ENCODE measurements around the gene WDR74. TPM values are rescaled to one million over a fixed set of nuclear protein-coding genes. Genes with fewer than 3 reads are reported as not detected.

WDR74 gene
- total and polyA plus RNA-seq, 2 of the 13 experiments (the other 11 are each of a cell fraction or from before 2014, with no cell fraction given): 77.0 to 83.3 TPM

- TF ChIP-seq, protein P1, sequence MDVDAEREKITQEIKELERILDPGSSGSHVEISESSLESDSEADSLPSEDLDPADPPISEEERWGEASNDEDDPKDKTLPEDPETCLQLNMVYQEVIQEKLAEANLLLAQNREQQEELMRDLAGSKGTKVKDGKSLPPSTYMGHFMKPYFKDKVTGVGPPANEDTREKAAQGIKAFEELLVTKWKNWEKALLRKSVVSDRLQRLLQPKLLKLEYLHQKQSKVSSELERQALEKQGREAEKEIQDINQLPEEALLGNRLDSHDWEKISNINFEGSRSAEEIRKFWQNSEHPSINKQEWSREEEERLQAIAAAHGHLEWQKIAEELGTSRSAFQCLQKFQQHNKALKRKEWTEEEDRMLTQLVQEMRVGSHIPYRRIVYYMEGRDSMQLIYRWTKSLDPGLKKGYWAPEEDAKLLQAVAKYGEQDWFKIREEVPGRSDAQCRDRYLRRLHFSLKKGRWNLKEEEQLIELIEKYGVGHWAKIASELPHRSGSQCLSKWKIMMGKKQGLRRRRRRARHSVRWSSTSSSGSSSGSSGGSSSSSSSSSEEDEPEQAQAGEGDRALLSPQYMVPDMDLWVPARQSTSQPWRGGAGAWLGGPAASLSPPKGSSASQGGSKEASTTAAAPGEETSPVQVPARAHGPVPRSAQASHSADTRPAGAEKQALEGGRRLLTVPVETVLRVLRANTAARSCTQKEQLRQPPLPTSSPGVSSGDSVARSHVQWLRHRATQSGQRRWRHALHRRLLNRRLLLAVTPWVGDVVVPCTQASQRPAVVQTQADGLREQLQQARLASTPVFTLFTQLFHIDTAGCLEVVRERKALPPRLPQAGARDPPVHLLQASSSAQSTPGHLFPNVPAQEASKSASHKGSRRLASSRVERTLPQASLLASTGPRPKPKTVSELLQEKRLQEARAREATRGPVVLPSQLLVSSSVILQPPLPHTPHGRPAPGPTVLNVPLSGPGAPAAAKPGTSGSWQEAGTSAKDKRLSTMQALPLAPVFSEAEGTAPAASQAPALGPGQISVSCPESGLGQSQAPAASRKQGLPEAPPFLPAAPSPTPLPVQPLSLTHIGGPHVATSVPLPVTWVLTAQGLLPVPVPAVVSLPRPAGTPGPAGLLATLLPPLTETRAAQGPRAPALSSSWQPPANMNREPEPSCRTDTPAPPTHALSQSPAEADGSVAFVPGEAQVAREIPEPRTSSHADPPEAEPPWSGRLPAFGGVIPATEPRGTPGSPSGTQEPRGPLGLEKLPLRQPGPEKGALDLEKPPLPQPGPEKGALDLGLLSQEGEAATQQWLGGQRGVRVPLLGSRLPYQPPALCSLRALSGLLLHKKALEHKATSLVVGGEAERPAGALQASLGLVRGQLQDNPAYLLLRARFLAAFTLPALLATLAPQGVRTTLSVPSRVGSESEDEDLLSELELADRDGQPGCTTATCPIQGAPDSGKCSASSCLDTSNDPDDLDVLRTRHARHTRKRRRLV (CRISPR knock-in tag; IDR thresholded peaks at IDR 0.05): peak; percentile 82
- TF ChIP-seq TSC22D2 (CRISPR knock-in tag; IDR thresholded peaks at IDR 0.05; ENCODE audit: borderline replicate concordance) (0 out of 2 replicates have a peak, but pooled peaks have one; percentile 57), PBX3 (CRISPR knock-in tag; IDR thresholded peaks at IDR 0.05; ENCODE audit: borderline replicate concordance) (peak; percentile 33; the same call in 1 of the 2 replicates), KMT2A (CRISPR knock-in tag; IDR thresholded peaks at IDR 0.05) (0 out of 2 replicates have a peak, but pooled peaks have one; percentile 67), ZNF547 (CRISPR knock-in tag; IDR thresholded peaks at IDR 0.05) (peak; percentile 80), KLF16 (CRISPR knock-in tag; IDR thresholded peaks at IDR 0.05) (peak in 1 of 2 experiments; percentile 62; a peak in 2 of 4 replicates), MXD4 (CRISPR knock-in tag; IDR thresholded peaks at IDR 0.05) (peak; percentile 23; the same call in 1 of the 2 replicates), ZNF775 (CRISPR knock-in tag; IDR thresholded peaks at IDR 0.05; ENCODE audit: borderline replicate concordance) (peak; percentile 88; the same call in 1 of the 2 replicates), PRDM10 (CRISPR knock-in tag; IDR thresholded peaks at IDR 0.05; ENCODE audit: low read depth) (peak; percentile 71; the same call in 1 of the 2 replicates), ZBTB38 (CRISPR knock-in tag; IDR thresholded peaks at IDR 0.05) (0 out of 2 replicates have a peak, but pooled peaks have one; percentile 51)
- TF ChIP-seq, protein P2, sequence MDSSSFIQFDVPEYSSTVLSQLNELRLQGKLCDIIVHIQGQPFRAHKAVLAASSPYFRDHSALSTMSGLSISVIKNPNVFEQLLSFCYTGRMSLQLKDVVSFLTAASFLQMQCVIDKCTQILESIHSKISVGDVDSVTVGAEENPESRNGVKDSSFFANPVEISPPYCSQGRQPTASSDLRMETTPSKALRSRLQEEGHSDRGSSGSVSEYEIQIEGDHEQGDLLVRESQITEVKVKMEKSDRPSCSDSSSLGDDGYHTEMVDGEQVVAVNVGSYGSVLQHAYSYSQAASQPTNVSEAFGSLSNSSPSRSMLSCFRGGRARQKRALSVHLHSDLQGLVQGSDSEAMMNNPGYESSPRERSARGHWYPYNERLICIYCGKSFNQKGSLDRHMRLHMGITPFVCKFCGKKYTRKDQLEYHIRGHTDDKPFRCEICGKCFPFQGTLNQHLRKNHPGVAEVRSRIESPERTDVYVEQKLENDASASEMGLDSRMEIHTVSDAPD (CRISPR knock-in tag; IDR thresholded peaks at IDR 0.05): no peak
Observed at GRCh38 chr11:62831520-62832335, 7.7 kb downstream of the WDR74 start, which contains the start of gene STX5 (continued).

All from HepG2 (cell line).